Measurements from ENCODE around the gene MRPS34.

Gene MRPS34

DNA sequence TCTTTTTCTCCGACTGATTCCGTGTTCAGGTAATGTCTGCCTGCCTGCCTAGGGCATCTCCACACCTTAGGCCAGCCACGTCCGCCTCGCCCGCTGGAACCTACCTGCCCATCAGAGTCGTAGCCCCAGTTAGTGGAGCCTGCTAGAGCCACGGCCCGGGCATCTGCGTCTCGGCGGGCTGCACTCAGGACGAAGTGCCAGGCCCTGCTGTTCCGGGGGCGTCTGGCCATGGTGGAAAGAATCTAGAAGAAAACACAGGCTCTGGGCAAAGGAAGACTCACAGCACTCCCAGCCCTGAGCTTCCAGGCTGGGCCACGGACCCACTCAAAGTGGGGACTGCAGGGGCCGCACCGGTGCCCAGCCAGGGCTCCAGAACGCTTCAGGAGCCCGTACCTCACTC is 8.3 kb upstream of the MRPS34 start:
- DNase-seq, result no peak

DNA sequence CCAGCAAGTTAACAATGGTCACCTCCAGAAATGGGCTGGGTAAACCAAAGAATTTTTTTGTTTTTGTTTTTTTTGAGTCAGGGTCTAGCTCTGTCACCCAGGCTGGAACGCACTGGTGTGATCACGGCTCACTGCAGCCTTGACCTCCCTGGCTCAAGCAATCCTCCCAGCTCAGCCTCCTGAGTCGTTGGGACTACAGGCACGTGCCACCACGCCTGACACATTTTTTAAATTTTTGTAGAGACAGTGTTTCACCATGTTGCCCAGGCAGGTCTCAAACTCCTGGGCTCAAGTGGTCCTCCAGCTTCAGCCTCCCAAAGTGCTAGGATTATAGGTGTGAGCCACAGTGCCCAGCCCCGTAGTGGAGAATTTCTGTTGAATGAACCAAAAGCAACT is 7.7 kb upstream of the MRPS34 start:
- DNase-seq, result no peak

DNA sequence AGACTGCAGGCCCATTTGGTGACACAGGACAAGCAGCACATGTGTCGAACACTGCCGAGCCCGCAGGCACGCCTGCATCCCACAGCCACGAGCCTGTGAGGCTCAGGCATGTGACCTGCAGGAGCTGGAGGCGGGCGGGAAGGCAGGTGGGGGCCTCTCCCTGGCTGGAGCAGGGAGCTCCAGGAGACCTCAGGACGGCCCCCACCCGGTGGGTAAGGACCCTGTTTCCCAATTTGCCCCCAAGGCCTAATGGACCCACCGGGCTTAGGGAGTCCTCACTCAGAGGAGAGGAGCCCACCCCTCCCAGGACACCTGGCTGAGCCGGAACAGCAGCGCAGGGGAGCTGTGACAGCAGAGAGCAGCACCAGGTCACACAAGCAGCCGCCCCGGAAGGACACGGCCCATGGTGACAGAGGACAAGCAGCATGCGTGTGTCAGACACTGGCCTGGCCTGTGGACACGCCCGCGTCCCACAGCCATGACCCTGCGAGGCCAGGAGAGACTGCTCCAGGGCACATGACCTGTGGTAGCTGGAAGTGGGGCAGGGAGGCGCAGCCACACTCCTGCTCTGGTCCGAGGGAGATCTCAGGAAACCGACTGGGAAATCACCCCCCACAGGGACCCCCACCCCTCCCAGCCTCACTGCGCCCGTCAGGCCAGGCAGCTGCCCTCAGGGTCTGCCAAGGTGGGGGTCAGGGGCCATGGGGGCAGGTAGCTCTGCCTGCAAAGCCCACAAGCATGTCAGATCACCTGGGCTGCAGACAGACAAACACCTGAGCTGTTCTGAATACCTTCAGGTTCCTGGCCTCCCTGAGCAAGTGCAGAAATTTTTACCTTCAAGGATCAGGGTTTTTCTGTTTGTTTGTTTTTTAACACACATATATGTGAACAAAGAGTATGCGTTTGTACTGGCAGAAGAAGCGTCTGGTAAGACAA is 7.1 kb upstream of the MRPS34 start:
- DNase-seq, result no peak

DNA sequence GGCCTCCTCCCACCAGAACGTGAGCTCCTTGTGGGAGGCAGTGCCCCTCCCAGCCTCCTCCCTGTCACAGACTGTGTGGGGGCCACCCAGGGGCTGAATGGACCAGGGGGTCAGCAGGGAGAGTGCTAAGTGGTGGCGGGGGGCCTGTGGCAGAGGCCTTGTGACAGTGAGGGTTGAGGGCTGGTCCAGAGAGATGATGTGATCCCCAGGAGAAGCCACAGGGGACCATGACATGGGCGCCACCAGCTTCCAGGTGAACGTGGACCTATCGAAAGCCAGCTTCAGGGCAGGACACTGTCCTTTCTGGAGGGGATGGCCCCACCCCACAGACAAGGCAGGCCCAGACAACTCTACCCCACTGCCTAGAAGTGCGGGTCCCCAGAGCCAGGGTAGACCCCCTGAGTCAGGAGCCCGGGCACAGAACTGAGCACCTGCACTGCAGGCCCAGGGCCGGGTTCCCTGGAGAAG is 6.3 kb upstream of the MRPS34 start:
- DNase-seq, result no peak

DNA sequence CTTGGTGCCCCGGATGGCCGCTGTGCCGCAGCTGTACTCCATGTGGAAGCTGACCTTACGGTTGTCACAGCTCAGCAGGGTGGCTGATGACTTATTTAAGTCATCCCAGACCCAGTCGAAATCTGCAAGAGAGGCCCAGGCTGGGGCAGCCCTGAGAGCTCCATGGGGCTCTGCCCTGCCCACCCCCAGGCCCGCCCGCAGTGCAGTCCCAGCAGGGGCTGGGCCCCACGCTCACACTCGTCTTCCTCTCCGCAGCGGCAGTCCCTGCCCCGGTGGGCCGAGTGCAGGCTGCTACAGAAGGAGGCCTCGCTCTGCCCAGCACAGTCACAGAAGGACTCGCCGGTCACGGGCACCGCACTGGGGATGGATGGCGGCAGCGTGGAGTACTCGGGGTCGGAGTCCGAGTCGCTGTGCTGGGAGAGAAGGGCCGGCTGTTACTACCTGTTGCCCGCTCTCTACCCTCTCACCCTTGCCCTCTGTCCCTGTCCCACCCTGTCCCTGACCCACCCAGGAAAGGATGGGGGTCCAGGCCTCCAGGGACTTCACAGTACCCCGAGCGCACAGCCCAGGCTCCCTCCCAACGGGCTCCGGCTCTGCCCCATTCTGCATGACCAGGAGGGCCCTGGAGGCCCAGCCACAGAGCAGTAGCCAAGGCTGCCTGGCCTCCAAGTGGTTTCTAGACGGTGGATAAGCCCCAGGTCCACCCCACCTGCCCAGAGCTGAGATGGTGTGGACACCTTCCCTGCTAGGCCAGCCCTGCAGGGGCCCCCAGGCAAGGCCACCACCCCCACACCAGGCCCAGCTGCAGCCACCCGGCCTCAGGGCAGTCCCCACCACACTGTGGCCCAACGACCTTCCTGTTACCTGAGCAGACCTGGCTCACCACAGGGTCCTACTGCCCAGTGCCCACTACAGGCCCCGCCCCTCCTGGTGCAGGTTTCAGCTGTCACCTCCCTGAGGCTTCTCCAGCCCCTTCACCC is 5.6 kb upstream of the MRPS34 start:
- no peak for DNase-seq

DNA sequence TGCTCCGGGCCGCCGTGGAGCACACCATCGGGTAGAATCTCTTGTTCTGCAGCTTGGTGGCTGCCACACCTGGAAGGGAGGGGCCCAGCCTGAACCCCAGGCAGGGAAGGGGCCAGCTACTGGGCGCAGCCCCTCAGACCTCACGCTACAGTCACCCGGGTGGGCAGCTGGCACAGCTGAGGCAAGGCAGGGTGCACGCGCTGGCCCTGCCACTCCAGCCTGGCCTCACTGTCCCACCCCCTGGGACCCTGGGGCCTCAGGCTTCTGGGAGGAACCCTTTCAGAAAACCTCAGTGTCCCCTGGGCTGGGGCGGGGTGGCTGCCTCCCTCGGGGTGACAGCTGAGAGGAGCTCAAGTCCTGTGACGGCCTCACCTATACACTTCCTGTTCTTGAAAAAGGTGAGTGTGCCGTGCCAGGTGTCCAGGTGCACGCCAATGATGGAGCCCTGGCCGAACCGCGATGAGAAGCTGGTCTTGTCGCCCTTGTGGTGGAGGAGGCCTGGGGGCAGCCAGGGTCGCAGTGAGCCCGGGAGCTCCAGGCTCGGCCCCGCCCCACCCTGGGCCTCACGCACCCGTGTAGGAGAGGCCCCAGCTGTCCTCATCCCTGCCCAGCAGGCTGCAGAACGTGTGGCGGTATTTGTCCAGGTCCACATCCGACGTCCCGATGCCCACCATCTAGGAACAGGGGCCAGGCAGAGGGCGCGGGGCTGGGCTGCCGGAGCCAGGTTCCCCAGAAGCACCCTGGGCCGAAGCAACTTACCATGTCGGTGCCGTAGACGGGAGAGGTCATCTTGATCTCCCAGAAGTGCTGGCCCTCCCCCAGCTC is 4.7 kb upstream of the MRPS34 start:
- DNase-seq, result no peak

DNA sequence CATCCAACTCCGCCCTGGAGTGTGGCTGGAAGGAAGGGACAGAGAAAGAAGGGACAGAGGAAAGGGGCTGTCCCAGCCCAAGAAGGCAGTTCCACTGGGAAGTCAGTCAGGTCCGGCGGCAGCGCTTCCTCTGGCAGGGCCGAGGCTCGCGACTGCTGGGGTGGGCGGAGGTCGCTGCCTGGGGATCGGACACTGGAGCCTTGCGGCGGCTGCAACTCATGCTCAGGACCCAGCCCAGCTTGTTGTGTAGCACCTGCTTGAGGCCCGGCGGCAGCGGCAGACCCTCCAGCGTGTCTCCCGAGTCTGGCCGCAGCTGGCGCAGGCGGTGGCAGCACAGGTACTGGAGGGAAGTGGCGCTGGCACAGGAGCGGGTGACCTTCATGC is 4.0 kb upstream of the MRPS34 start:
- DNase-seq, result no peak

DNA sequence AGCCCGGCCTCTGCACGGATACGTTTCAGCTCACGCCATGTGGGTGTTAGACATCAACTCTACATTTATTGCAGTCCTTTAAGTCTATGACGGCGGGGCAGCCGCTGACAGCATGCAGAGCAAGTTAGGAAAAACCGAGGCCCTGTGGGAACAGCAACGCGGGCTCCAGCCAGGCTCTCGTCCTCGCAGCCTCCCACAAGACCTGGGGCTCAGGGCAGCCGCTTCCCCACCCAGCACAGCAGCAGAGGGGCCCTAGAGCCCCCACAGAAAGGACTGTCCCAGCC is 3.7 kb upstream of the MRPS34 start:
- DNase-seq, result no peak

DNA sequence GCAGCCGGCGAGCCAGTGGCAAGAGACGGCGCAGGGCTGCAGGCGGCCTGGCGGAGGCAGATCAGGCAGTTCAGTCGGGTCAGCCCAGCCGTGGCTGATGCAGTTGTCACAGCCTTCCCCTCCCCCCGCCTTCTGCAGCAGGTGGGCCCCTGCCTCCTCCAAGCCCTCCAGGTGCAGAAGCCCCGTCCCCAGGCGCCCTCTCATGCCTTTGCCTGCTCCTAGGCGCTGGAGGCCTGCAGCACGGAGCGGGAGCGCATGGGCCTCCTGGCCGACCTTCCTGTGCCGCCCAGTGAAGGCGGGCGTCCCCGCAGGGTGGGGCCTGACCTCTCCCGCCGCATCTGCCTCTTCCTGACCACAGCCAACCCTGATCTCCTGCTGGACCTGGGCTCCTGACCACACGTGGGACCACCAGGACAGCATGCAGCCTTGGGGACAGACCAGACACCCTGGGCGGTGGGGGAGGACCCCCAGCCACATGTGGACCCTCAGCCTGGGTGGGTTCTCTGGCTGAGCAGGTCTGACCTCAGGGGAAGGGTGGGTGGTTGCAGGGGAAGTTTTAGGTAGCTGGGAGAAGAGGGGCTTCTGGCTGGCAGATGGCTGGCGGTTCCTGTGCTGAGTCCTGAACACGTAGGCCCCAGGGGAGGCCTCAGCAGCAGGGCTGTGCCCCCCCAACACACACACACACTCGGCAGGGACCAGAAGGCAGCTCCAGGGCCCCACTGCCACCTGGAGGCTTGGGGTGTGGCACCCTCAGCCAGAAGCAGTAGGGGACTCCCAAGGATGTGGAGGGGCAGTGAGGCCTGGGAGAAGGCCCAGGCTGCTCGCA is 3.1 kb upstream of the MRPS34 start:
- DNase-seq, result peak; percentile 20 to 88

DNA sequence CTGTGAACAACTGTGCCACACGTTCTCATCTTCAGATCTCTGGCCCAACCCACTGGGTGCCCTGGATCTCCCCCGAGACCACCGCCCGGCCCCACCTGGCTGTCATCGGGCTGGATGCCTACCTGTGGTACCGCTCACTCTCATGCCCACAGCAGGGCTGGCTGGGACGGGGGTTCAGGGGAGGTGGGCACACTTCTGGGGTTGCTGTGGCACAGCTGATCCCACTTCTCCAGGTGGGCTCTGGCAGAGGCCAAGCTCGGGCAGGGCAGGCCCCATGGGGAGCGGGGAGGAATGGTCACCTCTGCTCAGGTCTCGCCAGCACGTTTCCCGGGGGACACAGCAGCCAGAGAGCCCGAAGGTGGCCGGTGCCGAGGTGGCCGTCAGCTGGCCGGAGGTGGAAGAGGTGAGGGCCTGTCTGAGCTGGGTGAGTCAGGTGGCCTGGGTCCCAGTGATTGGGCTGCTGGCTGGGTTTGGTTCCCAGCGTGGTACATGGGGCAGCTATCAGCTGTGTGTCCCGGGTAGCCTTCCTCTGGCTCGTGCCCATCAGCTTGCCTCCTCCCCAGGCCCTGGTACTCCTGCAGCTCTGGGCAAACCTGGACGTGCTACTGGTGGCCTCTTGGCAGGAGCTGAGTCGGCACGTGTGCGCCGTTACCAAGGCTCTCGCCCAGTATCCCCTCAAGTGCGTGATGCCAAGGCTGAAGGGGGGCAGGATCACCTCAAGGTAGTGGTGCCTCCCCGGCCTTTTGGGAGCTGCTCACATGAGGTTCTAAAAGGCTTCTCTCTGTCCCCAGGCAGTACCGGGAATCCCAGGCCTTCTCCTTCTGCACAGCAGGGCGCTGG is 2.3 kb upstream of the MRPS34 start:
- DNase-seq, result no peak

DNA sequence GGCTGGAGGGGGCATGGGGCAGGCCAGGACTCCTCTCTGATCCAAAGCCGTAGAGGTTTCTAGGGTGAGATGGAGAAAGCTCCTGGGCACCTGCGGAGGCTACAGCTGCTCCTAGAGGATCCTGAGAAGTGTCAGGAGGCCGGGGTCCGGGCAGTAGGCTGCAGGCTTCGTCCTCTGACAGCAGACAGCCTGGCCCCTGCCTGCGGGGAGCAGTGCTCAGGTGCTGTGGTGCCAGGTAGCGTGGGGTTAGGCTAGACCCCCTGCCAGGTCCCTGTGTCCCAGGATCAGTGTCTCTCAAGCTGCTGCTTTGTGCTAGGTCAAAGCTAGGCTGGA is 1.5 kb upstream of the MRPS34 start:
- DNase-seq, result no peak

DNA sequence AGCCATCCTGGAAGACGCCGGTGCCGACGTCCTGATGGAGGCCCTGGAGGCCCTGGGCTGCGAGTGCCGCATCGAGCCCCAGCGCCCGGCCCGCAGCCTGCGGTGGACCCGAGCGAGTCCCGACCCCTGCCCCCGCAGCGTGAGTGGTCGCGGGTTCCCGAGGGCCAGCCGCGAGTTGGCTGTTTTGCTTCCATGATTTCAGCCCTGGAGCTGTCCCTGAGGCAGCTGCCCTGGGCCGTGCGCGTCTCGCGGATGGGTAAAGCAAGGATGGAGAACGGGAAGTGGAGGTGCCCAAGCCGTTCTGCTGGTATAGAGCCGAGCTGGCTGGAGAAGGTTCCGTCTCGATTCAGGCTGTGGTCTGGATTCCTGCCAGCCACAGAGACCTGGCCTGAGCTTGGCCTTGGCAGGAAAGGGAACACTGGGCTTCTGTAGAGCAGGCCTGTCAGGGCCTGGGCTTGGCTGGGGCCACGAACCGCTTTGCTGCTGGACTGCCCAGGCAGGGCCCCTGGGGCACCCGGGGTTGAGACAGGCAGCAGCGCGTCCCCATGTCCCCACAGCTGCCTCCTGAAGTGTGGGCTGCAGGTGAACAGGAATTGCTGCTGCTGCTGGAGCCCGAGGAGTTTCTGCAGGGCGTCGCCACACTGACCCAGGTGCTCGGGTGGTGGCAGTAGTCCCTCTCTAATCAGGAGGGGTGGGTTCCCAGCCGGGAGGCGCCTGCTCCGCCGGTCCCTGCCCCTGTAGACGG is 941 bp upstream of the MRPS34 start:
- DNase-seq, result no peak

DNA sequence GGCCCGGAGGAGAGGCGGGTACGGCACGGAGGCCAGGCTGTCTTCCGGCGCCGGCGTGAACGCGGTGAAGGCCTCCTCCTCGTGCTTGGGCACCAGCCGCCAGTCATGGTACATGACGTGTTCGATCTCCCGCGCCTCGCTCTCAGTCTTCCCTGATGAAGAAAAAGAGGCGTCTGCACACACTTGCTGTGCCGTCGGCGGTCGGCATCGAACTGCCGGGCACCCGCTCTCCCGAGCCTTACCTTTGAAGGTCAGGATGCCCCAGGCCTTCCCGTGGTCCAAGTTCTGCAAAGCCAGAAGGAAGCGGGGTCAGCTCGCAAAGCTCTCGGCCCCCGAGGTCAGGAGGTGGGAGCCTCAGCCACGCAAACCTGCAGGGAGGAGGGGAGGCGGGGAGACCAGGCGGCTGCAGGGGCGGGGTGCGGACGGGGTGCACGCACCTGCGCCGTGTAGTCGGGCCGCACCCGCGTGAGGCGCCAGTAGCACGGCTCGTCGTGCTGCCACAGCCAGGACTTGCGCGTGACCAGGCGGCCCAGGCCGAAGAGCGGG is 499 bp downstream of the MRPS34 start, which contains the start of gene EME2:
TSS of gene EME2 (plus strand) at position 449 of the 546 bp plus-strand sequence. CDS start 418 bp downstream, outside the sequence.
- no peak for DNase-seq

DNA sequence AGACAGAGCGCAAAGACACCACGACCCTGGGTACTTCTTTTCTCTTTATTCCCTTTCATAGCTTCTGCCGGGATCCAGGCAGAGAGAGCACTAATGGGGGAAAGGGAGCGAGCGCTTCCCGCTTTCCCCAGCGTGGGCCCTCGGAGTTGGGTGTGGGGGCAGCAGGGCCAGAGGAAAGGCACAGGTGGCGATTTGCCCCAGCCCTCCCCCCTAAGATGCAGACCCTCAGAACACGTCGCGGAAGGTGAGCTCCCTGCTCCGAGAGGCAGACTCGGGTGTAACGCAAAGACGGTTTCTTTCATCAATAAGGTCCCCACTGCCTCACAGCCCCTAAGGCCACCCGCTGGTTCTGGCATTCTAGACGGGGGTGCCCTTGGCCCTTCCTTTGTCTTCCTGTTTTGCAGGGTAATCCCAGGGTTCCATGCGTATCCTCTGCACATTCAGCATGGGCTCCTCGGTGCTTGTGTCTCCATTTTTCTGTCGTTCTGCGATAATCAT is 1.0 kb downstream of the MRPS34 start:
- DNase-seq, result no peak

DNA sequence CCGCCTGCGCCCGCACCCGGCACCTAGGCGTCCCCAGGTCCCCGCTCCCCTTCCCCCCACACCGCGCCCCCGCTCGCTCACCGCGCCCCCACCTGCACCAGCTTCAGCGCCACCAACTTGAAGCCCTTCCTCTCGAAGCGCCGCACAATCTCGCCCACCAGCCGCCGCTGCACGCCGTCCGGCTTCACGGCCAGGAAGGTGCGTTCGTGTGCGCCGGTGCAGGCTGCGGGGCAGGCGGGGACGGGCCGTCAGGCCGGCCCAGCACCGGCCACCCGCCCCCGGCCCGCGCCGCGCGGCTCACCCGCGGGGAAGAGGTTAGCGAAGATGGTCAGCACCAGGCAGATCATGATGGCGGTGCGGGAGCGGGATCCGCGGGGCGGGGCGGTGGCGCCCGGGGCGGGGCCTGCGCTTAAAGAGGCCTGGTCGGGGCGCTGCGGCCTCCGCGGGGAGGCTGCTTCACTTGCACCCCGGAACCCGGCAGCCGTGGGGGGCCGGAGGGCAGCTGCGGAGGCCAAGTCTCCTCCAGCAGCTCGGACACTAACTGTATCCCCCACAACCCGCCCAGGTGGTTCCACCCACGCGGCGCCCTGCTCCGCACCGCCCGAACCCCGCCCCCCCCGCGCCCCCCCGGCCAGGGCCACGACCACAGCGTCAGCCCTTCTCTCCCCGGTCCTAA is 1.6 kb downstream of the MRPS34 start, which contains the start of gene NME3:
TSS of gene NME3 (minus strand) at position 356 of the 676 bp plus-strand sequence. CDS start at position 347, 9 bp downstream.
- DNase-seq, result no peak

DNA sequence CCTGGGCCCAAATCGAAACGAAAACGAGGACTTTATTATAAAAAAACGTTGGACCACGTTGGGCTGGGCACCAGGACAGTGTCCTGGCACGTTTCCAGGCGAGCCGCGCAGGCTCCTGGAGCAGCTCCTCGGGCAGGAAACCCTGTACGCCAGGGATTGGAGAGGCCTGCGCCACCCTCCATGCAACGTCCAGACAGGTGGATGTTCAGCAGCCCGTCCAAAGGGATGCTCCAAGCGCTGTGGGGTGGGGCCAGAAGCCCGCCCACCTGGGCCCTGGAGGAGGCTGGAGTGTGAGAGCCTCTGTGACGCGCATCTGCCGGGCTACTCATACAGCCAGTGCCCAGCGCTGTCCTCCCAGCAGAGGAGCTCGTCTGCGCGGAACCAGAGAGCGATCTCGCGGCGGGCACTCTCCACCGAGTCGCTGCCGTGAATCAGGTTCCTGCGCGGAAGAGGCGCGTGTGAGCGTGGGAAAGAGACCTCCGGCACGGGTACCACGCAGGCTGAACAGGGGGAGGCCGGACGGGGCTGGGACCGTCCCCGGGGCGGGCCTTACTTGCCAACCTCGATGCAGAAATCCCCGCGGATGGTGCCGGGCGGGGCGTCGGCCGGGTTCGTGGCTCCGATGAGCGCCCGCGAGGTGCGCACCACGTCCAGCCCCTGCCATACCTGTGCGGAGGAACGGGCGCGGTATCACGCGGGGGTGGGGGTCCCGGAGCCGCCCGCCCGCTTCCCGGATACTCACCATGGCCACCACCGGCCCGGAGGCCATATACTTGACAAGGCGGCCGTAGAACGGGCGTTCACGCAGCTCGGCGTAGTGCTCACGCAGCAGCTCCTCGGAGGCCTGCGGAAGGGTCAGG is 2.4 kb downstream of the MRPS34 start:
- DNase-seq, result no peak

DNA sequence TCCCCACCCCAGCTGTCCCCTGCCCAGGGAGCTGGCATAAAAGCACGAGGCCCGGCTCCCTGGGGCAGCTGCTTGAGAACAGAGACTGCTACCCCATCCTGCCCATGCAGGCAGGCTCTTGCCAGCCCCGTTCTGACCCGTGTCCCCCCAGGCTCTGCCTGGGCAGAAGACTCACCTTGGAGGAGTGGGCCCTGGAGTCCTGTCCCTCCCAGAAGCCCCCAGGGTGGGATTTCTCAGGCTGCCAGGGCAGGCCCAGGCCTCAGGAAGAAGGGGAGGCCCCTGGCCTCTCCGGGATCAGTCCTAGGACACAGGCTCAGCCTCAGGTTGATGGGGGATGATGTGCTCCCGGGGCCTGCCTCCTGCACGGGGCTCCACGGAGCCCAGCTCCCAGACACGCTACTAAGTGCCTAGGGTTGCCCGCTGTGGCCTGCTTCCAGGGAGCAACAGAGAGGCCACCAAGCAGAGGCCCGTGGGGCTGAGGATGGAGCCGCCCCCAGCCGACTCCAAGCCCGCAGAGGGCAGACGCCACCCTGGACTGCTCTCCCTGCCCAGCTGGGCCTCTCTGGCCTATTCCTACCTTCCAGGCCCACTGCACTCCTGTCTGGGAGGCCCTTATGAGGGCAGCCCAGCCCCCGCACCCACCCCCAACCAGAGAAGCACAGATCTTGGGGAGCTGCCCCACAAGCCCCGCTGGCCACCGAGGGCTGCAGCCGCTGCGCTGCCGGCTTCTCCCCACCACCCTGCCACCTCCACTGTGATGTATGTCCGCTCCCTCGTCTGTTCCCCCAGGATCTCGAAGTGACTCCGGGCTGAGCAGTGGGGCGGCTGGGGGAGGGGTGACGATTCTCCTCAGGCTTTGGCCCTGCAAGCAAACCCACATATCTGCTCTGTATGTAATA is 3.3 kb downstream of the MRPS34 start:
- no peak for DNase-seq
